CD4-positive, alpha-beta T cell treated with Interleukin-4 for 4 hours (primary cell): ENCODE measurements around the gene PITHD1.
"Not testable (repeated sequence)": the region's sequence is repeated elsewhere in the genome, so short reads cannot be mapped to it uniquely, and the experiment has no call there.

Experiments
- DNase-seq: peaks from one replicate; pipeline ENCODE4 v3.0.0-alpha.2; 2020

PITHD1 gene

DNA sequence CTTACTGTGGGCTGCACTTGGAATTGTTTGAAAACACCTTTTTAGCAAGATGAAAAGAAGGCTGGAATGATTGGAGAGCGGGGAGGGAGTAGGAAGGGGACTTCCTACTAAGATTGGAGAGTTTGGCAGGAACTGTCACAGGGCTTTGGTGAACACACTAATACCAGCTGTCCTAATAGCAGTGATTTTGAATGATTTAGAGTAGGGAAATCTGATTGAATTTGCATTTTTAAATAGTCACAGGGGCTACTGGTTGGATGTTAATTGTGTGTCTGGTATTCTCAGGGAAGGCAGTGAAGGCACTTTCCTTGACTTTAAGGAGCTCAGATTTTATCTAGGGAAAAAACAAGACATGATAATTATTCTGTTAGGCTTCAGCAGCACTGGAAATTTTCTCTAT is 49.5 kb downstream of the PITHD1 start:
- DNase-seq: no peak

DNA sequence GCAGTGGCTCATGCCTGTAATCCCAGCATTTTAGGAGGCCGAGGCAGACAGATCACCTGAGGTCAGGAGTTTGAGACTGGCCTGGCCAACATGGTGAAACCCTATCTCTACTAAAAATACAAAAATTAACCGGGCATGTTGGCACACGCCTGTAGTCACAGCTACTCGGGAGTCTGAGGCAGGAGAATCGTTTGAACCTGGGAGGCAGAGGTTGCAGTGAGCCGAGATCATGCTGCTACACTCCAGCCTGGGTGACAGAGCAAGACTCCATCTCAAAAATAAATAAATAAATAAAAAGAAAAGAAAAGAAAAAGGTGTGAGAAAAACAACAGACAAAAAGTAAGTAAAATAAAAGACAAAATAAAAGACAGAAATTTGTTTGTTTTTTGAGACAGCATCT is 55.9 kb downstream of the PITHD1 start:
- not testable (repeated sequence) for DNase-seq

DNA sequence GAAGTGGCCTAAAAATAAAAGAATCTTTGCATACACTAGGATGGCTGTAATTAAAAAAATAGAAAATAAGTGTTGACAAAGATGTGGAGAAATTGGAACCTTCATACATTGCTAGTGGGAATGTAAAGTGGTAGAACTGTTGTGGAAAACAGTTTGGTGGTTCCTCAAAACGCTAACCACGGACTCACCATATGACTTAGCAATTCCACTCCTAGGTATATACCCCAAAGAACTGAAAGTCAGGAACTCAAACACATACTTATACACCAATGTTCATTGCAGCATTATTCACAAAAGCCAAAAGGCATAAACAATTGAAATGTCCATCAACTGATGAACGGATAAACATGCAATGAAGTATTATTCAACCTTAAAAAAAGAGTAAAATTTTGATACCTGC is 57.8 kb downstream of the PITHD1 start:
- no peak for DNase-seq
